ENCODE measurements around the gene UPF3A. TPM values are rescaled to one million over a fixed set of nuclear protein-coding genes. Genes with fewer than 3 reads are reported as not detected.

Gene UPF3A
- total and polyA plus RNA-seq, 9 of the 15 experiments (the other 6 are each of a cell fraction or from before 2014, with no cell fraction given), result 15.6 to 76.5 (median 40.9) TPM

DNA sequence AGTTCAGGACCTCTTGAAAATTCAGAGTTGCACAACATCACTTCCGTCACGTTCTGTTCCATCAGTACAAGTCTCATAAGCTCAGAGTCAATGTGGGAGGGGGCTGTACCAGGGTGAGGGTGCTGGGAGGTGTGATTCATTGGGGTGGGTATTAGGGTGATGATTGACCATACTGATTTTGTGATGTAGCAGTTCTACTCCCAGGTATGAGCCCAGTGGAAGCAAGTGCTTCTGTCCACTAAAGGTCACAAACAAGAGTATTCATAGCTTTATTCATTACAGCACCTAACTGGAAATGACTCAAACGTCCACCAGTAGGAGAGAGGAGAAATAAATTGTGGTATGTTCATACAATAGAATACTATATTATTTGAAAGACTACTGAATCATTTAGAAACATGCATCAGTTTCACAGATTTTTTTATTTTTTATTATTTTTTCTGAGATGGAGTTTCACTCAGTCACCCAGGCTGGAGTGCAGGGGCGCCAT, 12.1 kb upstream of the UPF3A start:
- Histone ChIP-seq H2AFZ (ENCODE audit: low read depth, low read length) (no peak overlapping the region), H3K4me1 (replicated peaks in 1 of 2; ENCODE audit: control insufficient read depth in 2 of 2, insufficient read depth in 2 of 2, low read length in 2 of 2) (no peaks in the 10 kb centered on the region), H3K27ac (ENCODE audit: extremely low read depth, low read depth, low read length) (no peak overlapping the region), H3K9me1 (ENCODE audit: control insufficient read depth, insufficient read depth, low read length) (no peaks in the 10 kb centered on the region), H3K36me3 (ENCODE audit: control insufficient read depth, insufficient read depth, low read length) (peaks cover 77% of the 10 kb centered on the region), H4K20me1 (replicated peaks; ENCODE audit: control insufficient read depth, insufficient read depth, low read length) (no peaks in the 10 kb centered on the region; the same call in 1 of the 2 replicates), H3K9me3 (replicated peaks; ENCODE audit: control insufficient read depth, insufficient read depth, low read depth, low read length) (peaks cover 2% of the 10 kb centered on the region; the same call in 1 of the 2 replicates), H3K27me3 (ENCODE audit: control insufficient read depth in 2 of 2, insufficient read depth in 2 of 2, low read length in 2 of 2) (no peaks in the 10 kb centered on the region), H3K4me3 (no peak overlapping the region), H3K4me2 (ENCODE audit: insufficient read depth, low read length) (no peak overlapping the region), H3K9ac (ENCODE audit: insufficient read depth in 1 of 2, low read depth in 2 of 2, low read length in 2 of 2) (no peak overlapping the region), H3K79me2 (ENCODE audit: control insufficient read depth, insufficient read depth, low read length) (no peaks in the 10 kb centered on the region)
- ATAC-seq, result no peak
- WGBS (ENCODE audit: insufficient coverage, low coverage, missing lambda C conversion rate), result 80% methylated on average over 4 of the region's 4 CpGs
- intact Hi-C loops (cut with micrococcal nuclease), result loop anchor here (1.0 kb wide), 1 partner anchor 35 kb away; no protein-coding TSS in a partner anchor
- in situ Hi-C loops (cut with MboI), result no loop called here
- POLR2A ChIA-PET, result no interaction called here
- TF ChIP-seq RUNX1 (IDR thresholded peaks at IDR 0.05; ENCODE audit: low read depth), result no peak
- TF ChIP-seq HNRNPL (IDR thresholded peaks at IDR 0.05; ENCODE audit: low read depth, low read length), result no peak
- no peak for TF ChIP-seq ZNF146 (CRISPR knock-in tag; IDR thresholded peaks at IDR 0.05; ENCODE audit: unreplicated experiment)
- TF ChIP-seq, protein P1, sequence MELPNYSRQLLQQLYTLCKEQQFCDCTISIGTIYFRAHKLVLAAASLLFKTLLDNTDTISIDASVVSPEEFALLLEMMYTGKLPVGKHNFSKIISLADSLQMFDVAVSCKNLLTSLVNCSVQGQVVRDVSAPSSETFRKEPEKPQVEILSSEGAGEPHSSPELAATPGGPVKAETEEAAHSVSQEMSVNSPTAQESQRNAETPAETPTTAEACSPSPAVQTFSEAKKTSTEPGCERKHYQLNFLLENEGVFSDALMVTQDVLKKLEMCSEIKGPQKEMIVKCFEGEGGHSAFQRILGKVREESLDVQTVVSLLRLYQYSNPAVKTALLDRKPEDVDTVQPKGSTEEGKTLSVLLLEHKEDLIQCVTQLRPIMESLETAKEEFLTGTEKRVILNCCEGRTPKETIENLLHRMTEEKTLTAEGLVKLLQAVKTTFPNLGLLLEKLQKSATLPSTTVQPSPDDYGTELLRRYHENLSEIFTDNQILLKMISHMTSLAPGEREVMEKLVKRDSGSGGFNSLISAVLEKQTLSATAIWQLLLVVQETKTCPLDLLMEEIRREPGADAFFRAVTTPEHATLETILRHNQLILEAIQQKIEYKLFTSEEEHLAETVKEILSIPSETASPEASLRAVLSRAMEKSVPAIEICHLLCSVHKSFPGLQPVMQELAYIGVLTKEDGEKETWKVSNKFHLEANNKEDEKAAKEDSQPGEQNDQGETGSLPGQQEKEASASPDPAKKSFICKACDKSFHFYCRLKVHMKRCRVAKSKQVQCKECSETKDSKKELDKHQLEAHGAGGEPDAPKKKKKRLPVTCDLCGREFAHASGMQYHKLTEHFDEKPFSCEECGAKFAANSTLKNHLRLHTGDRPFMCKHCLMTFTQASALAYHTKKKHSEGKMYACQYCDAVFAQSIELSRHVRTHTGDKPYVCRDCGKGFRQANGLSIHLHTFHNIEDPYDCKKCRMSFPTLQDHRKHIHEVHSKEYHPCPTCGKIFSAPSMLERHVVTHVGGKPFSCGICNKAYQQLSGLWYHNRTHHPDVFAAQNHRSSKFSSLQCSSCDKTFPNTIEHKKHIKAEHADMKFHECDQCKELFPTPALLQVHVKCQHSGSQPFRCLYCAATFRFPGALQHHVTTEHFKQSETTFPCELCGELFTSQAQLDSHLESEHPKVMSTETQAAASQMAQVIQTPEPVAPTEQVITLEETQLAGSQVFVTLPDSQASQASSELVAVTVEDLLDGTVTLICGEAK (IDR thresholded peaks at IDR 0.05), result no peak
- TF ChIP-seq, protein P1 (CRISPR knock-in tag; IDR thresholded peaks at IDR 0.05), result no peak
- no peak for TF ChIP-seq SMARCA5 (IDR thresholded peaks at IDR 0.05)
- TF ChIP-seq ZNF133 (CRISPR knock-in tag; IDR thresholded peaks at IDR 0.05), result no peak
- DNase-seq (ENCODE audit: extremely low read depth in 1 of 4, low spot score in 3 of 4), result no peak
- no peak for FAIRE-seq
- CTCF ChIA-PET (ENCODE audit: low intra/inter-chr PET ratio), result no interaction called here
- BruUV-seq (replicated peaks), result no TSS peak

All from K562 (cell line).